GM12864 (cell line): Measurements from ENCODE around the gene TMEM267.
"Not testable (repeated sequence)": the region's sequence is repeated elsewhere in the genome, so short reads cannot be mapped to it uniquely, and the experiment has no call there.

Experiments used
- DNase-seq: peaks from one replicate; pipeline ENCODE4 v3.0.0-alpha.2; 2011; ENCODE audit warnings: low read depth
- H3K4me3 ChIP-seq: 2 replicates; pipeline ENCODE4 v1.5.1; 2011; ENCODE audit warnings: mild to moderate bottlenecking, low read depth, low read length, control low read depth
- TF ChIP-seq, protein P1 (sequence below): IDR thresholded peaks from 2 replicates; pipeline ENCODE4 v1.5.1; 2011; ENCODE audit warnings: low read depth, mild to moderate bottlenecking, moderate library complexity, low read length, control low read depth, inconsistent platforms; ENCODE audit errors: missing control alignments

Gene TMEM267

DNA sequence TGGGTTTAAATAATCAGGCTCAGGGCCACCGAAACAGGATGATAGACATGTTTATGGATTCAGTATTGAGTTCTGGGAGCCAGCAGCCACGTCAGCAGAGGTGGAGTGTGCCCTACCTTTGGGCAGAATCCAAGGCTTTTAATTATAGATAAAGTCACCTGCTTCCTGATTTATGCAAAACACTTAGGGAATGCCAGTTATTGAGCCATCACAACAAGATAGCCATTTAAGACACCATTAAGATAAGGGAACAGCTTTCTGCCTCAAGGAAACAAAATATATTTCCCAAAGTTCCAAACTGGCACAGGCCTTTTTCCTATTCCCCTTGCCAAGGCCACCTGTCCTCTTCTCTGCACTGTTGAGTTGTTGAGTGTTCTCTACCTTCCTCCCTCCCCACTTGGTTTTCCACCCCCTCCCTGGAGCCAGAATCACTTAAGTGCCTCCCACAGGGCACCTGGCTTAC, 73.8 kb downstream of the TMEM267 start:
- TF ChIP-seq, protein P1, sequence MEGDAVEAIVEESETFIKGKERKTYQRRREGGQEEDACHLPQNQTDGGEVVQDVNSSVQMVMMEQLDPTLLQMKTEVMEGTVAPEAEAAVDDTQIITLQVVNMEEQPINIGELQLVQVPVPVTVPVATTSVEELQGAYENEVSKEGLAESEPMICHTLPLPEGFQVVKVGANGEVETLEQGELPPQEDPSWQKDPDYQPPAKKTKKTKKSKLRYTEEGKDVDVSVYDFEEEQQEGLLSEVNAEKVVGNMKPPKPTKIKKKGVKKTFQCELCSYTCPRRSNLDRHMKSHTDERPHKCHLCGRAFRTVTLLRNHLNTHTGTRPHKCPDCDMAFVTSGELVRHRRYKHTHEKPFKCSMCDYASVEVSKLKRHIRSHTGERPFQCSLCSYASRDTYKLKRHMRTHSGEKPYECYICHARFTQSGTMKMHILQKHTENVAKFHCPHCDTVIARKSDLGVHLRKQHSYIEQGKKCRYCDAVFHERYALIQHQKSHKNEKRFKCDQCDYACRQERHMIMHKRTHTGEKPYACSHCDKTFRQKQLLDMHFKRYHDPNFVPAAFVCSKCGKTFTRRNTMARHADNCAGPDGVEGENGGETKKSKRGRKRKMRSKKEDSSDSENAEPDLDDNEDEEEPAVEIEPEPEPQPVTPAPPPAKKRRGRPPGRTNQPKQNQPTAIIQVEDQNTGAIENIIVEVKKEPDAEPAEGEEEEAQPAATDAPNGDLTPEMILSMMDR = no peak
- DNase-seq = no peak

DNA sequence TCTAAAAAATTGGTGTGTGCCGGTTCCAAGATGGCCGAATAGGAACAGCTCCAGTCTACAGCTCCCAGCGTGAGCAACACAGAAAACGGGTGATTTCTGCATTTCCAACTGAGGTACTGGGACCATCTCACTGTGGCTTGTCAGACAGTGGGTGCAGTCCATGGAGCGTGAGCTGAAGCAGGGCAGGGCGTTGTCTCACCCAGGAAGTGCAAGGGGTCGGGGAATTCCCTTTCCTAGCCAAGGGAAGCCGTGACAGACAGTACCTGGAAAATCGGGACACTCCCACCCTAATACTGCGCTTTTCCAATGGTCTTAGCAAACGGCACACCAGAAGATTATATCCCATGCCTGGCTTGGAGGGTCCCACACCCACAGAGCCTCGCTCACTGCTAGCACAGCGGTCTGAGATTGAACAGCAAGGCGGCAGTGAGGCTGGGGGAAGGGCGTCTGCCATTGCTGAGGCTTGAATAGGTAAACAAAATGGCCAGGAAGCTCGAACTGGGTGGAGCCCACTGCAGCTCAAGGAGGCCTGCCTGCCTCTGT, 81.1 kb downstream of the TMEM267 start:
- not testable (repeated sequence) for H3K4me3 ChIP-seq, DNase-seq

More for the DNA sequence above, 73.8 kb downstream of the TMEM267 start:
- no peak overlapping the region for H3K4me3 ChIP-seq

DNA sequence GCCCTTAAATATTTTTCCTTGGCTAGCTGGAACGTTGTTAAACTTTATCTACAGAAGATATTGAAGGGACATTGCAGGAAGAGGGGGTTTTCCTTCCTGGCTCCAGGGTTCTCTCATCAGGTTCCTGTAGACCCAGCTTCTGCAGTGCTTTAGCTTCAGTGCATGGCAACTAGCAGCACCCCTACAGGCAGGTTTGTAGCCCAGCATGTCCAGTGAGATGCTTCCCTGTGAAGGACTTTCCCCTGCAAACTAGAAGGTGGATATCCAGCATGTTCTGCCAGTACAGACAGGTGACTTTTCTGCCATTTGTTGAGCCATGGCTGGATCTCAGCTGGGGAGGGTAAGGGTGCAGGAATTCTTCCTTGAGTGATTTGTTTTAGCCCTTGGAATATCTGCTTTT, 81.8 kb downstream of the TMEM267 start:
- TF ChIP-seq, protein P1 = peak; percentile 24
- DNase-seq = no peak
- no peak overlapping the region for H3K4me3 ChIP-seq

DNA sequence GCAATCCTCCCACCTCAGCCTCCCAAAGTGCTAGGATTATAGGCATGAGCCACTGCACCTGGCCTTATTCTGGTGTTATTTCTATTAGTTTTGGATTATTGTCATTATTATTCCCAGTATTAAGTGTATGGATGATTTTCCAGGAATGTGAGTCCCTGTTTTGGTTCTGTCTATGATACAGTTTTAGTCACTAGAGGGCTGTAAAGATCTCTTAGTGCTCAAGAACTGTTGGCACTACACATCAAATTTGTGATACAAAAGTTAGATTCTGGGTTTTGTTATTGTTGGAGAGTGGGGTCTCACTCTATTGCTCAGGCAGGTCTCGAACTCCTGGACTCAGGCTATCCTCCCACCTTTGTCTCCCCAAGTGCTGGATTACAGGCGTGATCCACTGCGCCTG, 83.6 kb downstream of the TMEM267 start:
- no peak overlapping the region for H3K4me3 ChIP-seq
- no peak for DNase-seq
- TF ChIP-seq, protein P1 = no peak

DNA sequence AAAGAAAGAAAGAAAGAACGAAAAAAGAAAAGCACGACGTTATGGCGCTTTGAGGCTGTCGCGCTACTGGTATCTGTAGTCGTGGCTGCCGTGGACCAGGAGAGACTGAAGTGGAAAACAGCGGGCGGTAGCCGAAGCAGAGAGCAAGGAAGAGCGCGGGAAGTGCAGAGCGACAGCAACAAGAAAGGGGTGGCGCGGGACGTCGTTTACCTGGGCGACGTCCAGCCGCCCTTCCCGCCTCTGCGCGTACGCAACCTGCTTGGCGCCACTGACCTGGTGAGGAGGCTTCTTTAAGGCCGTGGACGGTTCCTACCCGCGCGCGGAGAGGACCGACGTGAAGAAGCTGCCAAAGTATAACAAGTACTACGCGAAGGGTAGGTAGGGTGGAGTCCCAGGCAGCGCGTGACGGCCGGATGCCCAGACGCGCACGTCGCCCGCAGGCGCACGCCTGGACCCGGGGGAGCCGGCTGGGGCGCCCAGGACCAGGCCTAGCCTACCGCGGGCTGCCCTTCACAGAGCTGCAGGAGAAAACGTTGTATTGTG, 86.8 kb downstream of the TMEM267 start:
- peak overlapping the region; percentile 69 for H3K4me3 ChIP-seq
- TF ChIP-seq, protein P1 = no peak
- no peak for DNase-seq
